Measurements from ENCODE around the gene PDIA6. TPM values are rescaled to one million over a fixed set of nuclear protein-coding genes. Genes with fewer than 3 reads are reported as not detected.
"Not testable (repeated sequence)": the region's sequence is repeated elsewhere in the genome, so short reads cannot be mapped to it uniquely, and the experiment has no call there.

Gene PDIA6
- total RNA-seq, 4 donors from 2014 or later = 35.2 to 90.3 (median 66.3) TPM

DNA sequence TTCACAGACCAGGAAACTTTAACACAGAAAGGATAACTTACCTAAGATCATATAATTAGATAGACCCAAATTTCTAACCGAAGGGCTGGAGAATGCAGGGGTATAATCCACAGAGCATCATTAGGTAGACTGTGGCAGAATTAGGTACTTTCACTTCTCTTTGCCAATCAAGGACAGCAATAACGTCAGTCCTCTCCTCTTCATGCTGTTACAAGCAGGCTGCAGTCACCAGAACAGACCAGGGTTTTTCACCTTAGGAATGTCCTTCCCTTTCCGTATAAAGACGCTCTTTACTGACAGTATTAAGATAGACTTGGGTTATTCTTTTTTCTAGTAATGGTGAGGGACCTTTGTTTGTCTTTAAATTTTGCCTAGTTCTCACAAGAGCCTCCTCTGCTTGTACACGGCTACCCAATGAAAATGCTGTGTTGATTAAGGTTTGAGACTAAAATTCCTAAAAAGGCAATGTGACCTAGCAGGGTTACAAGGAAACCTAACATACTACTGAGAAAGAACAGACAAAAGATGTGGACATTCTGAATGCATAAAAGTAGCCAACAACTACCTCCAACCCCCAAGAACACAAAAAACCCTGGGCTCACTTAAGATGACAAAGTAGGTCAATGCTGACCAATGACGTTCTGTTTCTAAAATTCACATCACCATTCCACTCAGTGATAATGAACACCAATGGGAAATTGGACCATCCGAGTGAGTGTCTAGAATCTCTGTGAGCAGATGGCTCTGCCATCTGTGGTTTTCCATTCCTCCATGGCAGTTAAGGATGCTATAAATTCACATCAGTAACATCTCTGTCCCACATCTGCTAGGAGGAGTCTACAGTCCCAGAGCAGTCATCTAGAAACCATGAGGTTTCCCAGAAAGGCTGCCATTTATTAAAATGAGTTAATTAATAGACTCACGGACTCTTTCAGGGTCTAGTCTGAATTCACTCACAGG lies 2.1 kb downstream of the PDIA6 start:
- no peaks in the 10 kb centered on the region for H3K36me3 ChIP-seq
- peak overlapping the region; percentile 86 to 97 (median 96) for H3K27ac ChIP-seq
- peaks cover 16 to 33% (median 25%) of the 10 kb centered on the region in 4 donors for H3K4me1 ChIP-seq
- no peak for DNase-seq
- 48 to 50% methylated on average over 6 to 8 of the region's 8 CpGs for WGBS, 2 donors (ENCODE audit: low coverage in 1 of 2)
- H3K27me3 ChIP-seq = no peaks in the 10 kb centered on the region
- H3K4me3 ChIP-seq = peak overlapping the region in 2 of 4 donors; percentile 85 to 98
- intact Hi-C loops (cut with DNase I; ENCODE audit: low total_unique reads) = no loop called here
- TF ChIP-seq, protein P1, sequence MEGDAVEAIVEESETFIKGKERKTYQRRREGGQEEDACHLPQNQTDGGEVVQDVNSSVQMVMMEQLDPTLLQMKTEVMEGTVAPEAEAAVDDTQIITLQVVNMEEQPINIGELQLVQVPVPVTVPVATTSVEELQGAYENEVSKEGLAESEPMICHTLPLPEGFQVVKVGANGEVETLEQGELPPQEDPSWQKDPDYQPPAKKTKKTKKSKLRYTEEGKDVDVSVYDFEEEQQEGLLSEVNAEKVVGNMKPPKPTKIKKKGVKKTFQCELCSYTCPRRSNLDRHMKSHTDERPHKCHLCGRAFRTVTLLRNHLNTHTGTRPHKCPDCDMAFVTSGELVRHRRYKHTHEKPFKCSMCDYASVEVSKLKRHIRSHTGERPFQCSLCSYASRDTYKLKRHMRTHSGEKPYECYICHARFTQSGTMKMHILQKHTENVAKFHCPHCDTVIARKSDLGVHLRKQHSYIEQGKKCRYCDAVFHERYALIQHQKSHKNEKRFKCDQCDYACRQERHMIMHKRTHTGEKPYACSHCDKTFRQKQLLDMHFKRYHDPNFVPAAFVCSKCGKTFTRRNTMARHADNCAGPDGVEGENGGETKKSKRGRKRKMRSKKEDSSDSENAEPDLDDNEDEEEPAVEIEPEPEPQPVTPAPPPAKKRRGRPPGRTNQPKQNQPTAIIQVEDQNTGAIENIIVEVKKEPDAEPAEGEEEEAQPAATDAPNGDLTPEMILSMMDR (IDR thresholded peaks at IDR 0.05) = no peak
- TF ChIP-seq POLR2A (IDR thresholded peaks at IDR 0.05) = peak; percentile 8
- peak in 2 of 3 donors; percentile 6 to 38 for TF ChIP-seq POLR2AphosphoS5 (IDR thresholded peaks at IDR 0.05)
- no peaks in the 10 kb centered on the region for H3K9me3 ChIP-seq
- in situ Hi-C loops (cut with MboI; ENCODE audit: low pct_ligation_motif_present in 1 of 4, low pct_unique_long_range_greater_than_20kb in 1 of 4, low sequenced_read_pairs in 3 of 4) = no loop called here

DNA sequence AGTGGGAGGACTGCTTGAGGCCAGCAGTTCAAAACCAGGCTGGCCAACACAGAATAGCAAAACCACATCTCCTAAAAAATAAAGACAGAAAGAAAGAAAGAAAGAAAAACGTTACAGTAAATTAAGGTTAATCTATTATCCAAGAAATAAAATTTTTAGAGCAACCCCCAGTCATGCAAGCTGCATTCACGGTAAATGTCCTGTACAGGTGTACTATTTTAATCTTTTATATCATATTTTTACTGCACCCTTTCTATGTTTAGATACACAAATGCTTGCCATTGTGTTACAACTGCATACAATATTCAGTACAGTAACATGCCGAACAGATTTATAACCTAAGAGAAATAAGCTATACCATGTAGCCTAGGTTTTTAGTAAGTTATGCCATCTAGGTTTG lies 6.0 kb downstream of the PDIA6 start:
- TF ChIP-seq POLR2AphosphoS5 (IDR thresholded peaks at IDR 0.05) = no peak
- TF ChIP-seq POLR2A (IDR thresholded peaks at IDR 0.05) = no peak
- TF ChIP-seq EP300 (IDR thresholded peaks at IDR 0.05; ENCODE audit: low read depth) = no peak
- TF ChIP-seq, protein P1 (IDR thresholded peaks at IDR 0.05) = no peak
- H3K4me1 ChIP-seq = peaks cover 14 to 27% (median 20%) of the 10 kb centered on the region in 4 donors
- WGBS, 2 donors (ENCODE audit: low coverage in 1 of 2) = 70 to 72% methylated on average over 3 of the region's 3 CpGs
- peaks cover 0 to 3% (median 0%) of the 10 kb centered on the region in 4 donors for H3K36me3 ChIP-seq
- H3K4me3 ChIP-seq = no peak overlapping the region
- no peaks in the 10 kb centered on the region for H3K9me3 ChIP-seq
- H3K27me3 ChIP-seq = no peaks in the 10 kb centered on the region
- intact Hi-C loops (cut with DNase I; ENCODE audit: low total_unique reads) = no loop called here
- no peak overlapping the region for H3K27ac ChIP-seq
- DNase-seq = no peak
- in situ Hi-C loops (cut with MboI; ENCODE audit: low pct_ligation_motif_present in 1 of 4, low pct_unique_long_range_greater_than_20kb in 1 of 4, low sequenced_read_pairs in 3 of 4) = no loop called here

DNA sequence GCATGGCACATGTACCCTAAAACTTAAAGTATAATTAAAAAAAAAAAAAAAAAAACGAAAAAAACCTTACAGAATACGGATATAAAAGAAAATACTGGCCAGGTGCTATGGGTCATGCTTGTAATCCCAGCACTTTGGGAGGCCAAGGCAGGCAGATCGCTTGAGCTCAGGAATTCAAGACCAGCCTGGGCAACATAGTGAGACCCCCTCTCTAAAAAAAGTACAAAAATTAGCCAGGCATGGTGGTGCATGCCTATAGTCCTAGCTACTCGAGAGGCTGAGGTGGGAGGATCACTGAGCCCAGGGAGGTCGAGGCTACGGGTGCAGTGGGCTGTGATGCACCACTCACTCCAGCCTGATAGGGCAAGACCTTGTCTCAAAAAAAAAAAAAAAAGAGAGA lies 6.6 kb downstream of the PDIA6 start:
- intact Hi-C loops (cut with DNase I; ENCODE audit: low total_unique reads); H3K9me3 ChIP-seq; H3K36me3 ChIP-seq; H3K27me3 ChIP-seq; H3K27ac ChIP-seq; H3K4me3 ChIP-seq; in situ Hi-C loops (cut with MboI; ENCODE audit: low pct_ligation_motif_present in 1 of 4, low pct_unique_long_range_greater_than_20kb in 1 of 4, low sequenced_read_pairs in 3 of 4); DNase-seq: not testable (repeated sequence)
- peaks cover 9 to 21% (median 15%) of the 10 kb centered on the region in 4 donors for H3K4me1 ChIP-seq
- 86 to 92% methylated on average over 2 to 6 of the region's 6 CpGs for WGBS, 2 donors (ENCODE audit: low coverage in 1 of 2)

DNA sequence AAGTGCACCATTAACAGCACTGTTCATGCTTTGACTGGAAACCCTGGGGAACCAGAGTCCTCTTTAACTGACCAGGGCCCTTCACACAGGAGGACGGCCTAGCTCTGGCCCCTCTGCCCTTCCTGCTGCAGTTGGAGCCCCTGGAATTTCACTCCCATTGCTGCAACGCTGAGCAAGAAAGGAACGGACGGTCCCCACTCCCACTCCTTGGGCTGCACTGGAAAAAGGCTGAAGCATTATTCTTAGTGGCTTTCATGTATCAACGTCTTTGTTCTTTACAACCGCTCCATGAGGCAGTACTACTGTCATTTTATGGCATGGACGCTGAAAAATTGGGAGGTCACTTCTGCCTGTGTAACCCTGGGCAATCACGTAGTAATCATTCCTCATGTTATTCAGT lies 9.9 kb downstream of the PDIA6 start:
- WGBS, 2 donors (ENCODE audit: low coverage in 1 of 2) = 63 to 81% methylated on average over 4 to 8 of the region's 8 CpGs
- no peak overlapping the region for H3K27ac ChIP-seq
- in situ Hi-C loops (cut with MboI; ENCODE audit: low pct_ligation_motif_present in 1 of 4, low pct_unique_long_range_greater_than_20kb in 1 of 4, low sequenced_read_pairs in 3 of 4) = no loop called here
- no peaks in the 10 kb centered on the region for H3K9me3 ChIP-seq
- intact Hi-C loops (cut with DNase I; ENCODE audit: low total_unique reads) = no loop called here
- no peaks in the 10 kb centered on the region for H3K27me3 ChIP-seq
- H3K4me3 ChIP-seq = no peak overlapping the region
- H3K4me1 ChIP-seq = no peaks in the 10 kb centered on the region
- DNase-seq = no peak
- peaks cover 0 to 24% (median 6%) of the 10 kb centered on the region in 4 donors for H3K36me3 ChIP-seq
- TF ChIP-seq EP300 (IDR thresholded peaks at IDR 0.05; ENCODE audit: low read depth) (no peak), POLR2A (IDR thresholded peaks at IDR 0.05) (no peak), POLR2AphosphoS5 (IDR thresholded peaks at IDR 0.05) (no peak)
- TF ChIP-seq, protein P1 (IDR thresholded peaks at IDR 0.05) = no peak
